Stomach (tissue), 4 donors: ENCODE data around the gene ASXL3.

Source experiments
- EP300 ChIP-seq: sonication (generic); formaldehyde crosslinking; IDR thresholded peaks from one replicate; pipeline ENCODE4 v1.6.1; 2017; ENCODE audit warnings: antibody characterized with exemption
- POLR2A ChIP-seq, 4 donors: fragments of 450-650 bp; IDR thresholded peaks; one replicate each; pipeline ENCODE4 v1.6.1; 2016; ENCODE audit warnings: antibody characterized with exemption in 4 of 4, control low read depth in 2 of 4, mild to moderate bottlenecking in 1 of 4, moderate library complexity in 1 of 4
- POLR2AphosphoS5 ChIP-seq, 3 donors: sonication (generic); formaldehyde crosslinking; IDR thresholded peaks; one replicate each; pipeline ENCODE4 v1.6.1; 2016; ENCODE audit warnings: antibody characterized with exemption in 3 of 3
- TF ChIP-seq, protein P1 (sequence below), 7 experiments: fragments of 450-650 bp in 4 of 7; fragments of 200-600 bp in 3 of 7; sonication (generic) in 3 of 7; IDR thresholded peaks; one replicate each; pipeline ENCODE4 v1.5.1; 2016 to 2019; ENCODE audit warnings: antibody characterized with exemption in 7 of 7, control low read depth in 2 of 7, mild to moderate bottlenecking in 1 of 7

DNA sequence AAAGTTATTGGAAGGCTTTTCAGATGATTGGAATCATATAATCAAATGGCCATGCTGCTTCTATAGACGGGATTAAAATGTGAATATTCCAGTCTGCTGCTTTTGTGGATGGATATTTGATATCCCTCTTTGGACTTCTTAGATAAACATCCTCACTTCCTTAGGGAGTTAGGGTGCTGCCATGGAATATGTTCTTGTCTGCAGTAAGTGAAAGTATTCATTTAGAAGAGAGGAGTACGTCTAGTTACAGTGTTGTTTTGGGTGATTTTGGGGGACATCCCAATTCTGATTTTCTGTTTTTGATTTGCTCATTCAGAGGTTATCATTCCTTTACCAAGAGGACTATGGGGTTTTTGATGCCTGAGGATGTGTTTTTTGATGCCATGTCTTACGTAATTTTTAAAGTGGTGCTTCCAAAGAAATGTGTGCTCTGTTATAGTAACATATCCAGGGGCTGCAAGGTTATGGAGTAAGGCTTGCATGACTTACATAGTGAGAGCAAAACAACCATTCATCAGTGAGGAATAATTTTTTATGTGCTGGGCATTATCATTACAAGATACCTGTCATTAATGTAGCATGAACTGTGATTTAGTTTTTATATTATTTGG lies 33.6 kb downstream of the ASXL3 start:
- no peak for TF ChIP-seq EP300
- TF ChIP-seq, protein P1, sequence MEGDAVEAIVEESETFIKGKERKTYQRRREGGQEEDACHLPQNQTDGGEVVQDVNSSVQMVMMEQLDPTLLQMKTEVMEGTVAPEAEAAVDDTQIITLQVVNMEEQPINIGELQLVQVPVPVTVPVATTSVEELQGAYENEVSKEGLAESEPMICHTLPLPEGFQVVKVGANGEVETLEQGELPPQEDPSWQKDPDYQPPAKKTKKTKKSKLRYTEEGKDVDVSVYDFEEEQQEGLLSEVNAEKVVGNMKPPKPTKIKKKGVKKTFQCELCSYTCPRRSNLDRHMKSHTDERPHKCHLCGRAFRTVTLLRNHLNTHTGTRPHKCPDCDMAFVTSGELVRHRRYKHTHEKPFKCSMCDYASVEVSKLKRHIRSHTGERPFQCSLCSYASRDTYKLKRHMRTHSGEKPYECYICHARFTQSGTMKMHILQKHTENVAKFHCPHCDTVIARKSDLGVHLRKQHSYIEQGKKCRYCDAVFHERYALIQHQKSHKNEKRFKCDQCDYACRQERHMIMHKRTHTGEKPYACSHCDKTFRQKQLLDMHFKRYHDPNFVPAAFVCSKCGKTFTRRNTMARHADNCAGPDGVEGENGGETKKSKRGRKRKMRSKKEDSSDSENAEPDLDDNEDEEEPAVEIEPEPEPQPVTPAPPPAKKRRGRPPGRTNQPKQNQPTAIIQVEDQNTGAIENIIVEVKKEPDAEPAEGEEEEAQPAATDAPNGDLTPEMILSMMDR (IDR thresholded peaks at IDR 0.05): no peak
- TF ChIP-seq POLR2AphosphoS5 (IDR thresholded peaks at IDR 0.05): no peak
- no peak for TF ChIP-seq POLR2A (IDR thresholded peaks at IDR 0.05)
